A673 (cell line): ENCODE measurements around the gene HCAR3. TPM values are rescaled to one million over a fixed set of nuclear protein-coding genes. Genes with fewer than 3 reads are reported as not detected.

Experiments
- BruUV-seq: library from RNA; stranded (reverse); fragments of 400-500 nt; replicated peaks from 2 replicates; lab custom pipeline; 2021; lab: Mats Ljungman, UMichigan
- CTCF ChIA-PET: fragments of 300-600 bp; sonication (Branson Sonifier 250); formaldehyde crosslinking; loops from one replicate; lab custom pipeline; 2022; ENCODE audit warnings: antibody characterized with exemption; lab: Charles Lee
- POLR2A ChIA-PET: fragments of 300-600 bp; sonication (Branson Sonifier 250); formaldehyde crosslinking; loops from one replicate; lab custom pipeline; 2022; ENCODE audit warnings: antibody characterized with exemption; ENCODE audit not compliant: low non-redundant PET; lab: Charles Lee
- DNase-seq: peaks from one replicate; pipeline ENCODE4 v3.0.0-alpha.2; 2015; ENCODE audit warnings: low spot score
- H3K27ac ChIP-seq: fragments of 200-600 bp; sonication (generic); 2 replicates; pipeline ENCODE4 v1.5.1; 2016; ENCODE audit warnings: mixed run types, low read depth, mild to moderate bottlenecking, mixed read lengths, antibody characterized with exemption, low read length; ENCODE audit not compliant: poor library complexity, severe bottlenecking
- H3K27me3 ChIP-seq: fragments of 200-600 bp; sonication (generic); replicated peaks from 2 replicates; pipeline ENCODE4 v1.6.1; 2017; ENCODE audit warnings: mixed run types, low read depth, mild to moderate bottlenecking, mixed read lengths, antibody characterized with exemption, low read length; ENCODE audit not compliant: insufficient read depth, poor library complexity
- H3K36me3 ChIP-seq: fragments of 200-600 bp; sonication (generic); 2 replicates; pipeline ENCODE4 v1.6.1; 2016; ENCODE audit warnings: mixed run types, mild to moderate bottlenecking, mixed read lengths, antibody characterized with exemption, low read length; ENCODE audit not compliant: insufficient read depth, poor library complexity, severe bottlenecking
- H3K4me1 ChIP-seq: fragments of 200-600 bp; sonication (generic); 2 replicates; pipeline ENCODE4 v1.6.1; 2017; ENCODE audit warnings: mixed run types, mild to moderate bottlenecking, mixed read lengths, antibody characterized with exemption, low read length; ENCODE audit not compliant: insufficient read depth, poor library complexity, severe bottlenecking
- H3K4me3 ChIP-seq: fragments of 200-600 bp; sonication (generic); 2 replicates; pipeline ENCODE4 v1.5.1; 2016; ENCODE audit warnings: low read depth, mixed run types, mild to moderate bottlenecking, mixed read lengths, low read length; ENCODE audit not compliant: poor library complexity, severe bottlenecking
- H3K9me3 ChIP-seq: fragments of 200-600 bp; sonication (generic); 2 replicates; pipeline ENCODE4 v1.6.1; 2016; ENCODE audit warnings: mixed run types, low read depth, mild to moderate bottlenecking, mixed read lengths, antibody characterized with exemption, low read length; ENCODE audit not compliant: poor library complexity, severe bottlenecking
- EZH2 ChIP-seq: fragments of 200-600 bp; sonication (generic); IDR thresholded peaks from 2 replicates; pipeline ENCODE4 v1.6.1; 2017; ENCODE audit warnings: borderline replicate concordance, low read depth, mild to moderate bottlenecking, mixed read lengths, antibody characterized with exemption, low read length; ENCODE audit not compliant: poor library complexity, severe bottlenecking
- intact Hi-C: fragments of 100-400 bp; cut with micrococcal nuclease; formaldehyde crosslinking; loops from one replicate; pipeline ENCODE4 v1.10.0; 2022; ENCODE audit not compliant: unreplicated experiment
- total RNA-seq: library from RNA; stranded (reverse); gene quantifications from 2 replicates; pipeline ENCODE4 v1.2.3, GENCODE V29; 2021
- TF ChIP-seq, protein P1 (sequence below): fragments of 300-800, 200-600 bp; sonication (generic); conservative IDR thresholded peaks from 2 replicates; pipeline ENCODE4 v1.5.1; 2017; ENCODE audit warnings: low read depth, mild to moderate bottlenecking, antibody characterized with exemption, low read length, moderate library complexity, mixed read lengths

The HCAR3 gene
- total RNA-seq, 1 experiment from 2014 or later = not detected

- intact Hi-C loops = no loop called here
- H3K27ac ChIP-seq = no peak overlapping the region
- no peak overlapping the region for H3K4me3 ChIP-seq
- H3K9me3 ChIP-seq = no peaks in the 10 kb centered on the region
- TF ChIP-seq, protein P1, sequence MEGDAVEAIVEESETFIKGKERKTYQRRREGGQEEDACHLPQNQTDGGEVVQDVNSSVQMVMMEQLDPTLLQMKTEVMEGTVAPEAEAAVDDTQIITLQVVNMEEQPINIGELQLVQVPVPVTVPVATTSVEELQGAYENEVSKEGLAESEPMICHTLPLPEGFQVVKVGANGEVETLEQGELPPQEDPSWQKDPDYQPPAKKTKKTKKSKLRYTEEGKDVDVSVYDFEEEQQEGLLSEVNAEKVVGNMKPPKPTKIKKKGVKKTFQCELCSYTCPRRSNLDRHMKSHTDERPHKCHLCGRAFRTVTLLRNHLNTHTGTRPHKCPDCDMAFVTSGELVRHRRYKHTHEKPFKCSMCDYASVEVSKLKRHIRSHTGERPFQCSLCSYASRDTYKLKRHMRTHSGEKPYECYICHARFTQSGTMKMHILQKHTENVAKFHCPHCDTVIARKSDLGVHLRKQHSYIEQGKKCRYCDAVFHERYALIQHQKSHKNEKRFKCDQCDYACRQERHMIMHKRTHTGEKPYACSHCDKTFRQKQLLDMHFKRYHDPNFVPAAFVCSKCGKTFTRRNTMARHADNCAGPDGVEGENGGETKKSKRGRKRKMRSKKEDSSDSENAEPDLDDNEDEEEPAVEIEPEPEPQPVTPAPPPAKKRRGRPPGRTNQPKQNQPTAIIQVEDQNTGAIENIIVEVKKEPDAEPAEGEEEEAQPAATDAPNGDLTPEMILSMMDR = no peak
- TF ChIP-seq EZH2 = no peak
- no TSS peak for BruUV-seq
- no peak for DNase-seq
- H3K27me3 ChIP-seq = no peaks in the 10 kb centered on the region
- ChIA-PET POLR2A (interaction anchor here (0.6 kb wide), 1 partner anchor 147 kb away, joined by 3 read pairs; no protein-coding TSS in a partner anchor), CTCF (no interaction called here)
- H3K4me1 ChIP-seq = no peaks in the 10 kb centered on the region
- H3K36me3 ChIP-seq = no peaks in the 10 kb centered on the region
These were observed 50.9 kb downstream of the HCAR3 start for GRCh38 chr12:122665759-122666158.

DNA sequence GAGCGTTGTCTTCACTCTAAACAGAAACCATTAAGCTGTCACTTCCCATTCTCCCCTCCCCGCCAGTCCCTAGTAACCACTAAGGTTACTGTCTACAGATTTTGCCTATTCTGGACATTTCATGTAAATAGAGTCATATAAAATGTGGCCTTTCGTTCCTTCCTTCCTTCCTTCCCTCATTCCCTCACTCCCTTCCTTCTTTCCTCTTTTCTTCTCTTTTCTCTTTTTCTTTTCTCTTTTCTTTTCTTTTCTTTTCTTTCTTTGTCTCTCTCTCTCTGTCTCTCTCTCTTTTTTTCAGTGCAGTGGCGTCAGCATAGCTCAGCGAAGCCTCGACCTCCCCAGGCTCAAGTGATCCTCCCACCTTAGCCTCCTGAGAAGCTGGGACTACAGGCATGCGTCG lies 51.3 kb downstream of the HCAR3 start:
- intact Hi-C loops = no loop called here
- no TSS peak for BruUV-seq
- H3K27ac ChIP-seq = no peak overlapping the region

More for the DNA sequence above, 51.3 kb downstream of the HCAR3 start:
- DNase-seq = no peak
- ChIA-PET CTCF (no interaction called here), POLR2A (no interaction called here)
- Histone ChIP-seq H3K4me1 (no peaks in the 10 kb centered on the region), H3K36me3 (no peaks in the 10 kb centered on the region), H3K9me3 (no peaks in the 10 kb centered on the region), H3K4me3 (no peak overlapping the region), H3K27me3 (no peaks in the 10 kb centered on the region)
- TF ChIP-seq, protein P1 = no peak
- TF ChIP-seq EZH2 = no peak

Other genes with a start within 250 kb of the HCAR3 start
- 40.4 and 41.1 TPM in 2 replicates for gene ZCCHC8, start 215.9 kb downstream of the HCAR3 start, total RNA-seq
- 106 and 108 TPM in 2 replicates for gene RSRC2, start 189.9 kb downstream of the HCAR3 start, total RNA-seq
- gene KNTC1, start 189.6 kb downstream of the HCAR3 start, total RNA-seq = 111 and 118 TPM in 2 replicates
- 0.24 and 0.34 TPM in 2 replicates for gene HCAR2, start 13.5 kb downstream of the HCAR3 start, total RNA-seq
- gene HCAR1, start 14.0 kb upstream of the HCAR3 start, total RNA-seq = 1.9 and 2.0 TPM in 2 replicates
- 104 and 116 TPM in 2 replicates for gene DENR, start 36.0 kb upstream of the HCAR3 start, total RNA-seq
- 0.20 TPM in 1 of 2 replicates, not detected in the other for gene CCDC62, start 57.8 kb upstream of the HCAR3 start, total RNA-seq
- 27.0 and 30.4 TPM in 2 replicates for gene HIP1R, start 118.6 kb upstream of the HCAR3 start, total RNA-seq
- 30.2 and 34.4 TPM in 2 replicates for gene VPS37B, start 179.3 kb upstream of the HCAR3 start, total RNA-seq
- 8.9 and 10.6 TPM in 2 replicates for gene ABCB9, start 249.7 kb upstream of the HCAR3 start, total RNA-seq